GM18511 (cell line): ENCODE measurements around the gene VEGFA.
A peak's percentile ranks its signal among the peaks of the same experiment; 100 is the strongest.

Experiments used
- ATAC-seq: cut with Tn5 transposase; IDR thresholded peaks from one replicate; pipeline ENCODE4 v1.9.1; 2021; ENCODE audit warnings: mild to moderate bottlenecking, moderate library complexity; ENCODE audit not compliant: unreplicated experiment

Gene VEGFA

GRCh38 chr6:43771858-43772680 is 2.1 kb downstream of the VEGFA start:
- peak; percentile 23 for ATAC-seq

- ATAC-seq = no peak
Measured at GRCh38 chr6:43772681-43773049, 2.7 kb downstream of the VEGFA start.

- ATAC-seq = no peak
Measured at GRCh38 chr6:43773050-43773979, 3.3 kb downstream of the VEGFA start.

GRCh38 chr6:43773980-43774775 is 4.2 kb downstream of the VEGFA start:
- no peak for ATAC-seq

- no peak for ATAC-seq
Measured at GRCh38 chr6:43774776-43775534, 4.9 kb downstream of the VEGFA start.

GRCh38 chr6:43775535-43775885 is 5.5 kb downstream of the VEGFA start:
- no peak for ATAC-seq

GRCh38 chr6:43776115-43776798 is 6.2 kb downstream of the VEGFA start:
- no peak for ATAC-seq

- no peak for ATAC-seq
Measured at GRCh38 chr6:43776799-43777776, 7.1 kb downstream of the VEGFA start.

GRCh38 chr6:43778131-43778855 is 8.3 kb downstream of the VEGFA start:
- ATAC-seq = no peak

- ATAC-seq = no peak
Measured at GRCh38 chr6:43778976-43779851, 9.2 kb downstream of the VEGFA start.

- ATAC-seq = no peak
Measured at GRCh38 chr6:43779852-43780236, 9.8 kb downstream of the VEGFA start.

- ATAC-seq = no peak
Measured at GRCh38 chr6:43780293-43780692, 10.3 kb downstream of the VEGFA start.

GRCh38 chr6:43780941-43781928 is 11.2 kb downstream of the VEGFA start:
- no peak for ATAC-seq

- no peak for ATAC-seq
Measured at GRCh38 chr6:43781941-43782704, 12.1 kb downstream of the VEGFA start.
